K562 treated with DMSO at 1 percent for 12 hours (cell line): ENCODE measurements around the gene CARM1. TPM values are rescaled to one million over a fixed set of nuclear protein-coding genes. Genes with fewer than 3 reads are reported as not detected.

ENCODE experiments used
- total RNA-seq: library from RNA; unstranded; fragments of 300-600 nt; gene quantifications from 2 replicates; pipeline ENCODE4 v1.2.3, GENCODE V29; 2022; ENCODE audit not compliant: insufficient read depth

The CARM1 gene
- total RNA-seq = 41.5 and 74.7 TPM in 2 replicates

GRCh38 chr19:10870955-10871603 lies at the start of gene CARM1:
TSS of gene CARM1 (plus strand) at chr19:10871553. CDS start at chr19:10871703, 150 bp downstream.

DNA sequence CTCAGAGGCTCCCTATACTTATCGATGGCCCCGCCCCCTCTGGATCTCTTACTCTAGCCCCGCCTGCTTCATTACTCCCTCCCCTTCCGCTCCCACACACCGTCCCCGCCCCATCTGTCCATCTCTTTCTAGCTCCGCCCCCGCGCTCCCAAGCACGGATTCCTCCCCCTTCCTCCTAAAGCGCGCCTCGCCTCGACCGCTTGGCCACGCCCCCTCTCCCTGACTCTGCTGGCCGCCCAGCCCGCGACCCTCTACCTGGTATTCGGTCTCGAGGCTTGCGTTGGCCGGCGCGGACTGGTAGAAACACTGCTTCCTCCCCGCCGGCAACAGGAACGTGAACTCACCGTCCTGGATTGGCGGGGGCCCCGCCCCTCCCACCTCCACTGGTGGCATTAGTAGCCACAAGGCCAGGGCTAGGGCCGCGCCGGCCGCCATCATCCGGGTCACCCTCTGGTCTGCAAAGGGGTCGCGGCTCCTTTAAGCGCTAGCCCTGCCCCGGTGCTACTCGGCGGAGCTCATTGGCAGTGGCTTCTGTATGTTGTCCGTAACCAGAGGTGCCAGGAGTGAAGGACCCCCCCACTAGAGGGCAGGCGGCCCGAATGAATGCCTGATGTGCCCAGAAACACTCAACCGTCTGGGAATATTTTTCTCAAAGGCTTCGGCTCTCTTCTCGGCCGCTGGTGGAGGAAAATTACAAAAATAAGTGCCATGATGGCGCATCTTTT lies 35.4 kb upstream of the CARM1 start, which contains the start of gene TMED1:
TMED1 (minus strand) TSS at position 459 of the 725 bp plus-strand sequence; CDS start at position 438, 21 bp downstream.

GRCh38 chr19:10848230-10848856 lies 23.0 kb upstream of the CARM1 start, which contains the start of gene C19orf38:
TSS of gene C19orf38 (plus strand) at chr19:10848415. CDS start at chr19:10848509, 94 bp downstream.

DNA sequence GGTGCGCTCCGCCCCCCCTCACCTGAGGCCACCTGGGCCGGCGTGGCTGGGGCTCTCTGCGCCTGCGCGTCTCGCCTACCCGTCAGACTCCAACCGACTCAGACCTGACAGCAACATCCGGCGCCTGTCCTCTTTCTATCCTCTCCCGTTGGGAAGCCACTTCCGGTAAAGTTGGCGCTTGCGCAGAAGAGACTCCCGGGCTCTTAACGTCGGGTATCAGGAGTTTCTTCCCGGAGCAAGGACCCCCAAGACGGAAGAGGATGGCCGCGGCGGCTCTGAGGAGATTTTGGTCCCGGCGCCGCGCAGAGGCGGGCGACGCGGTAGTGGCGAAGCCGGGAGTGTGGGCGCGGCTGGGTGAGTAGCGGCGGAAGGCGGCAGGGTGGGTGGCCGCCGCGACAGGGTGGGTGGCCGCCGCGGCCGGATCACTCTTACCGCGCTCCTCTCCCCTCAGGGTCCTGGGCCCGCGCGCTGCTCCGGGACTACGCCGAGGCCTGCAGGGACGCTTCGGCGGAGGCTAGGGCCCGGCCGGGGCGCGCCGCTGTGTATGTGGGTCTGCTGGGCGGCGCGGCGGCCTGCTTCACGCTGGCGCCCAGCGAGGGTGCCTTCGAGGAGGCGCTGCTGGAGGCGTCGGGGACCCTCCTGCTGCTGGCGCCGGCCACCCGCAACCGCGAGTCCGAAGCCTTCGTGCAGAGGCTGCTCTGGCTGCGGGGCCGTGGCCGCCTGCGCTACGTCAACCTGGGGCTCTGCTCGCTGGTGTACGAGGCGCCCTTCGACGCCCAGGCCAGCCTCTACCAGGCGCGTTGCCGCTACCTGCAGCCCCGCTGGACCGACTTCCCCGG lies 57.4 kb downstream of the CARM1 start, which contains the start of the genes TIMM29 and YIPF2:
TIMM29 (plus strand) TSS at position 249 of the 839 bp plus-strand sequence; CDS start at position 261, 12 bp downstream.
YIPF2 (minus strand) TSS at position 77 of the 839 bp plus-strand sequence. CDS start 229 bp downstream, outside the sequence.

DNA sequence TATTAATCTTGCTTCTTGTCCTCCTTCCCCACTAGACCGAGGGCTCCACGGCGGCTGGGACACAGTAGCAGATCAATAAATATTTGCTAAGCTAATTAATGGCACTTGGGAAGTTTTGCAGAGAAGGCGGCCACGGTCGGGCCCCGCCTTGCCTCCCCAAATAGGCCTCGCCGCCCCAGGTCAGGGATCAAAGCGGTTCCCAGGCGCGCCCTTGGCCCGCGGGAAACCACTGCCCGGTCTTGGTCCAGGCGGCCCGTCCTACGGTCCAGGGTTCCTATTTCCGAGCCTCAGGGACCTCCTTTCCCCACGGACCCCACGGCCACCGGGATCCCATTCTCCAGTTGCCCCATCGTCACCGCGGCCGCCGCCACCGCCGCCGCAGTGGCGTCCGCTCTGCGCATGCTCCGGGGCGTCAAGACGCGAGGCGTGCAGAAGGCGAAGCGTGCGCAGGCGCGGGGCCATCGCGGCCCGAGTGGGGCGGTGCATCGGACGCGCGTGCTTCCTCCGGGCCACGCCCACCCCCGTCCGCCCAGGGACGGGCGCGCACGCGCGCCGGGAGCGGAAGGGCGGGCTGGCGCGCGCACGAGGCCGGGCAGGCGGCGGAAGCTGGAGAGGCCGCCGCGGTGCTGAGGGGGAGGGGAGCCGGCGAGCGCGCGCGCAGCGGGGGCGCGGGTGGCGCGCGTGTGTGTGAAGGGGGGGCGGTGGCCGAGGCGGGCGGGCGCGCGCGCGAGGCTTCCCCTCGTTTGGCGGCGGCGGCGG lies 89.1 kb downstream of the CARM1 start, which contains the start of gene SMARCA4:
SMARCA4 (plus strand) TSS at position 717 of the 759 bp plus-strand sequence. CDS start 23,122 bp downstream, outside the sequence.

Other genes starting within 250 kb of the CARM1 start
- gene SLC44A2, start 246.0 kb upstream of the CARM1 start, total RNA-seq = 25.9 and 39.9 TPM in 2 replicates
- gene ILF3, start 217.2 kb upstream of the CARM1 start, total RNA-seq = 107 and 235 TPM in 2 replicates
- 11.5 and 18.7 TPM in 2 replicates for gene QTRT1, start 170.1 kb upstream of the CARM1 start, total RNA-seq
- 138 and 240 TPM in 2 replicates for gene DNM2, start 153.5 kb upstream of the CARM1 start, total RNA-seq
- 59.0 and 100.0 TPM in 2 replicates for gene TMED1, start 35.3 kb upstream of the CARM1 start, total RNA-seq
- gene C19orf38, start 23.1 kb upstream of the CARM1 start, total RNA-seq = 0.84 TPM in 1 of 2 replicates, not detected in the other
- gene YIPF2, start 57.1 kb downstream of the CARM1 start, total RNA-seq = 86.1 and 96.1 TPM in 2 replicates
- gene TIMM29, start 57.3 kb downstream of the CARM1 start, total RNA-seq = 43.1 and 49.4 TPM in 2 replicates
- gene SMARCA4, start 89.5 kb downstream of the CARM1 start, total RNA-seq = 71.0 and 106 TPM in 2 replicates
- gene LDLR, start 217.9 kb downstream of the CARM1 start, total RNA-seq = 17.5 and 47.0 TPM in 2 replicates